ENCODE measurements around the gene FLOT1.

FLOT1 gene

GRCh38 chr6:30775104-30775503, 32.6 kb upstream of the FLOT1 start:
- in situ Hi-C loops (cut with MboI; ENCODE audit: low sequenced_read_pairs, unreplicated experiment), result no loop called here
- DNase-seq (ENCODE audit: low spot score), result no peak
- TF ChIP-seq CTCF (IDR thresholded peaks at IDR 0.05; ENCODE audit: borderline replicate concordance, control extremely low read depth, extremely low read depth, insufficient read depth, missing control alignments), result no peak

GRCh38 chr6:30774701-30775100, 32.2 kb upstream of the FLOT1 start:
- no peak for DNase-seq (ENCODE audit: low spot score)
- in situ Hi-C loops (cut with MboI; ENCODE audit: low sequenced_read_pairs, unreplicated experiment), result no loop called here
- no peak for TF ChIP-seq CTCF (IDR thresholded peaks at IDR 0.05; ENCODE audit: borderline replicate concordance, control extremely low read depth, extremely low read depth, insufficient read depth, missing control alignments)

- no peak for TF ChIP-seq CTCF (IDR thresholded peaks at IDR 0.05; ENCODE audit: borderline replicate concordance, control extremely low read depth, extremely low read depth, insufficient read depth, missing control alignments)
- in situ Hi-C loops (cut with MboI; ENCODE audit: low sequenced_read_pairs, unreplicated experiment), result no loop called here
- DNase-seq (ENCODE audit: low spot score), result no peak
Measured at GRCh38 chr6:30770592-30770991, 28.1 kb upstream of the FLOT1 start.

- in situ Hi-C loops (cut with MboI; ENCODE audit: low sequenced_read_pairs, unreplicated experiment), result no loop called here
- DNase-seq (ENCODE audit: low spot score), result no peak
- no peak for TF ChIP-seq CTCF (IDR thresholded peaks at IDR 0.05; ENCODE audit: borderline replicate concordance, control extremely low read depth, extremely low read depth, insufficient read depth, missing control alignments)
Measured at GRCh38 chr6:30769853-30770524, 27.5 kb upstream of the FLOT1 start.

GRCh38 chr6:30769088-30769852, 26.8 kb upstream of the FLOT1 start:
- no peak for DNase-seq (ENCODE audit: low spot score)
- in situ Hi-C loops (cut with MboI; ENCODE audit: low sequenced_read_pairs, unreplicated experiment), result no loop called here
- TF ChIP-seq CTCF (IDR thresholded peaks at IDR 0.05; ENCODE audit: borderline replicate concordance, control extremely low read depth, extremely low read depth, insufficient read depth, missing control alignments), result no peak

- no peak for TF ChIP-seq CTCF (IDR thresholded peaks at IDR 0.05; ENCODE audit: borderline replicate concordance, control extremely low read depth, extremely low read depth, insufficient read depth, missing control alignments)
- in situ Hi-C loops (cut with MboI; ENCODE audit: low sequenced_read_pairs, unreplicated experiment), result no loop called here
- DNase-seq (ENCODE audit: low spot score), result no peak
Measured at GRCh38 chr6:30768634-30769087, 26.2 kb upstream of the FLOT1 start.
